ENCODE measurements around the gene KLRF2.
A peak's percentile ranks its signal among the peaks of the same experiment; 100 is the strongest.

KLRF2 gene

DNA sequence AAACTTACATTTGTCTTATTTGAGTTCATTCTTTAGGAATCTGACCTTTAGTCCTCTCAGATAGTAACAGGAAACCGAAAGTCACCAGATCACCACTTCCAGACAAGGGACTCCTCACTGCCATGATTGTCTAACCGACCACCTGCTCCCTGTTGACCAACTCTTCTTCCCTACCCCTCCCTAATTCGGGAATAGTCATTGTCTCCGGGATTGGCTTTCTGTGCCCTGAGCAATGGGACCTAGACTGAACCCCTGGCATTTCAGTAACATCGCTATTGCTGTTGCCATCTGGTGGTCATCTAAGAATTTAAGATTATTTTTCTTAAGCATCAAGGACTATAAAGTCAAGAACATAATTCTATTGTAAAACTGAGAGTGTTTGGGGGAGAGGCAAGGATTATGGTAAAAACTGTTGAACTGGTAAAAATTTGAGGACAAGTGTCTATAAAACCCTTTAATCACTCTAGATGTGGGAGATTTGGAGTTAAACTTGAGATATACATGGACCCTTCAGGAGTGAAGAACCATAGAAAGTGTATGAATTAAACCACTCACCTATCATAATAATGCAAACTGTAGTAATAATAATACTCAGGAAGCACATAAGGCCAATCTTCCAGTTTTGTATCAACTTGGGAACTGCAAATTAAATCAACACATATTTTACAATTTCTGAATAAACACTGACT lies 44.6 kb downstream of the KLRF2 start:
- Histone ChIP-seq H3K27me3 (no peaks in the 10 kb centered on the region), H3K4me1 (ENCODE audit: control insufficient read depth in 1 of 2, insufficient read depth in 1 of 2, low read depth in 1 of 2, low read length in 1 of 2) (peaks cover 5 to 20% of the 10 kb centered on the region in 2 experiments), H3K4me3 (ENCODE audit: low read depth in 1 of 2, low read length in 1 of 2) (peak overlapping the region in 1 of 2 experiments; percentile 15), H3K27ac (no peak overlapping the region), H3K36me3 (no peaks in the 10 kb centered on the region), H3K9me3 (no peaks in the 10 kb centered on the region)
- TF ChIP-seq, protein P1, sequence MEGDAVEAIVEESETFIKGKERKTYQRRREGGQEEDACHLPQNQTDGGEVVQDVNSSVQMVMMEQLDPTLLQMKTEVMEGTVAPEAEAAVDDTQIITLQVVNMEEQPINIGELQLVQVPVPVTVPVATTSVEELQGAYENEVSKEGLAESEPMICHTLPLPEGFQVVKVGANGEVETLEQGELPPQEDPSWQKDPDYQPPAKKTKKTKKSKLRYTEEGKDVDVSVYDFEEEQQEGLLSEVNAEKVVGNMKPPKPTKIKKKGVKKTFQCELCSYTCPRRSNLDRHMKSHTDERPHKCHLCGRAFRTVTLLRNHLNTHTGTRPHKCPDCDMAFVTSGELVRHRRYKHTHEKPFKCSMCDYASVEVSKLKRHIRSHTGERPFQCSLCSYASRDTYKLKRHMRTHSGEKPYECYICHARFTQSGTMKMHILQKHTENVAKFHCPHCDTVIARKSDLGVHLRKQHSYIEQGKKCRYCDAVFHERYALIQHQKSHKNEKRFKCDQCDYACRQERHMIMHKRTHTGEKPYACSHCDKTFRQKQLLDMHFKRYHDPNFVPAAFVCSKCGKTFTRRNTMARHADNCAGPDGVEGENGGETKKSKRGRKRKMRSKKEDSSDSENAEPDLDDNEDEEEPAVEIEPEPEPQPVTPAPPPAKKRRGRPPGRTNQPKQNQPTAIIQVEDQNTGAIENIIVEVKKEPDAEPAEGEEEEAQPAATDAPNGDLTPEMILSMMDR (IDR thresholded peaks at IDR 0.05): peak; percentile 23

DNA sequence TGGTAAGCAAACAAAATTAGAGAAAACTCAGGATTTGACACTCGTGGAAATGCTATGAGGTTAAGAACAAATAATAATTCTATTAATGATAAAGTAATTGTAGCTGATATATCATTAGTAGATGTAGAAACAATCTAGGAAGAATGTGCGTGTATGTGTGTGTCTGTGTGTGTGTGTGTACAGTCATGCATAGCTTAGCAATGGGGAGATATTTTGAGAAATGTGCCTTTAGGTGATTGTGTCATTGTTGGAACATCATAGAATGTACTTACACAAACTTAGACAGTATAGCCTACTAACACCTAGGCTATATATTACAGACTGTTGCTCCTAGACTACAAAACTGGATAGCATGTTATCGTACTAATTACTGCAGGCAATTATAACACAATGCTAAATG lies 45.6 kb downstream of the KLRF2 start:
- Histone ChIP-seq H3K27ac (no peak overlapping the region), H3K9me3 (no peaks in the 10 kb centered on the region), H3K4me1 (ENCODE audit: control insufficient read depth in 1 of 2, insufficient read depth in 1 of 2, low read depth in 1 of 2, low read length in 1 of 2) (peaks cover 5 to 20% of the 10 kb centered on the region in 2 experiments), H3K4me3 (ENCODE audit: low read depth in 1 of 2, low read length in 1 of 2) (no peak overlapping the region), H3K27me3 (no peaks in the 10 kb centered on the region), H3K36me3 (no peaks in the 10 kb centered on the region)
- TF ChIP-seq, protein P1 (IDR thresholded peaks at IDR 0.05): no peak

DNA sequence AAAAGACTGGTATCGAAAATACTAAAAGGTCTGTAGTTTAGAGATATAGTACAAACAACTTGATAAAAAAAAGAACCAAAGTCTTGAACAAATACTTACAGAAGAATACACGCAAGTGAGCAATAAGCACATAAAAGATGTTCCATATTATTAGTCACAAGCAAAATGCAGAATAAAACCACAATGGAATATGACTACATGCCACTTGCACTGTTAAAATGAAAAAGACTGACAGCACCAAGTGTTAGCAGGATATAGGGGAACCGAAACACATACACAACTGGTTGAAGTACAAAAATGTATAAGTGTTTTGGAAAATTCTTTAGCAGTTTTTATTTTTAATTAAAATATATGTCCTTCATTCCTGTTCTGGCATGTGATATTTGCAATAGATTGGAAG lies 47.3 kb downstream of the KLRF2 start:
- H3K27ac ChIP-seq: no peak overlapping the region
- H3K4me3 ChIP-seq (ENCODE audit: low read depth in 1 of 2, low read length in 1 of 2): no peak overlapping the region
- TF ChIP-seq, protein P1 (IDR thresholded peaks at IDR 0.05): no peak
- no peaks in the 10 kb centered on the region for H3K27me3 ChIP-seq
- H3K36me3 ChIP-seq: no peaks in the 10 kb centered on the region
- H3K9me3 ChIP-seq: no peaks in the 10 kb centered on the region
- peaks cover 5 to 21% of the 10 kb centered on the region in 2 experiments for H3K4me1 ChIP-seq (ENCODE audit: control insufficient read depth in 1 of 2, insufficient read depth in 1 of 2, low read depth in 1 of 2, low read length in 1 of 2)

DNA sequence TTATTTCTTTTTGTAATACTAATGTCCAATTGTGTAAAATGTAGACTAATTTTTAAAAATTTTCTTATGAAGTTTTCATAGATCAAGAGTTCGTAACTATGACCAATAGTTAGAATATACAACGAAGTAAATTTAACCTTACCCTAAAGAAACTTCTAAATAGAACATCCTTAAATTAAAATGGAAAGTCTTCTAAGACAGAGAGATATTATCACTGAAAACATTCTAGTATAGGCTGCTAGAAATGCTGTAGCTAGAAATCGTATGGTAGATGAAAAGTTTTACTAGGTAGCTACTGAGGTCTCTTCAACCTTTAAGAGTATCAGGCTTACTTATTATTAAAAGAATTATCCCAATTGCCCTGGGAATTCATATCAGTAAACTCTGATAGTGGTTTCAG lies 50.0 kb downstream of the KLRF2 start:
- Histone ChIP-seq H3K36me3 (no peaks in the 10 kb centered on the region), H3K4me3 (ENCODE audit: low read depth in 1 of 2, low read length in 1 of 2) (no peak overlapping the region), H3K27me3 (no peaks in the 10 kb centered on the region), H3K27ac (no peak overlapping the region), H3K9me3 (no peaks in the 10 kb centered on the region), H3K4me1 (ENCODE audit: control insufficient read depth in 1 of 2, insufficient read depth in 1 of 2, low read depth in 1 of 2, low read length in 1 of 2) (peaks cover 7 to 26% of the 10 kb centered on the region in 2 experiments)
- TF ChIP-seq, protein P1 (IDR thresholded peaks at IDR 0.05): no peak

DNA sequence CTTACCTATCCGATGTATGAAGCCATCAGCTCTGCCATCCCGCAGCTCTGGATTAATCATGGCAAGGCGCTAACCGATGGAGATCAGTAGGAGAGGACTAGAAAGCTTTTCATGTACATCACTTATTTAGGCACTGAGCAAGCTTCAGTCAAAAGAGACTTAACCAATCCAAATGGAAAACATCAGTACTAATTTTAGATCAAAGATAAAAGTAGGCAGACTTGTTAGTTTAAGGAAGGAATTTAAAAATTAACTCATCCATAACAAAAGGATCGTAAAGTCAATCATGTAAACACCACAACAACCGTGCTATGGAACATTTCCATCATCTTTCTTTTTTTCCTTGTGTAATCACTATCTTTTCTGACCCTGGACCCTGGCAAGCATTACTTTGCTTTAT lies 51.0 kb downstream of the KLRF2 start, which contains the start of gene CLEC2A:
CLEC2A (minus strand) TSS at position 101 of the 400 bp plus-strand sequence; CDS start at position 60, 41 bp downstream.
- H3K9me3 ChIP-seq: no peaks in the 10 kb centered on the region
- H3K27ac ChIP-seq: no peak within 1 kb of the TSS
- no peak within 1 kb of the TSS for H3K4me3 ChIP-seq (ENCODE audit: low read depth in 1 of 2, low read length in 1 of 2)
- no peaks in the 10 kb centered on the region for H3K27me3 ChIP-seq
- TF ChIP-seq, protein P1 (IDR thresholded peaks at IDR 0.05): no peak
- H3K36me3 ChIP-seq: no peaks in the 10 kb centered on the region
- H3K4me1 ChIP-seq (ENCODE audit: control insufficient read depth in 1 of 2, insufficient read depth in 1 of 2, low read depth in 1 of 2, low read length in 1 of 2): peaks cover 4 to 16% of the 10 kb centered on the region in 2 experiments
